ENCODE data around the gene GPR55.

GPR55 gene

DNA sequence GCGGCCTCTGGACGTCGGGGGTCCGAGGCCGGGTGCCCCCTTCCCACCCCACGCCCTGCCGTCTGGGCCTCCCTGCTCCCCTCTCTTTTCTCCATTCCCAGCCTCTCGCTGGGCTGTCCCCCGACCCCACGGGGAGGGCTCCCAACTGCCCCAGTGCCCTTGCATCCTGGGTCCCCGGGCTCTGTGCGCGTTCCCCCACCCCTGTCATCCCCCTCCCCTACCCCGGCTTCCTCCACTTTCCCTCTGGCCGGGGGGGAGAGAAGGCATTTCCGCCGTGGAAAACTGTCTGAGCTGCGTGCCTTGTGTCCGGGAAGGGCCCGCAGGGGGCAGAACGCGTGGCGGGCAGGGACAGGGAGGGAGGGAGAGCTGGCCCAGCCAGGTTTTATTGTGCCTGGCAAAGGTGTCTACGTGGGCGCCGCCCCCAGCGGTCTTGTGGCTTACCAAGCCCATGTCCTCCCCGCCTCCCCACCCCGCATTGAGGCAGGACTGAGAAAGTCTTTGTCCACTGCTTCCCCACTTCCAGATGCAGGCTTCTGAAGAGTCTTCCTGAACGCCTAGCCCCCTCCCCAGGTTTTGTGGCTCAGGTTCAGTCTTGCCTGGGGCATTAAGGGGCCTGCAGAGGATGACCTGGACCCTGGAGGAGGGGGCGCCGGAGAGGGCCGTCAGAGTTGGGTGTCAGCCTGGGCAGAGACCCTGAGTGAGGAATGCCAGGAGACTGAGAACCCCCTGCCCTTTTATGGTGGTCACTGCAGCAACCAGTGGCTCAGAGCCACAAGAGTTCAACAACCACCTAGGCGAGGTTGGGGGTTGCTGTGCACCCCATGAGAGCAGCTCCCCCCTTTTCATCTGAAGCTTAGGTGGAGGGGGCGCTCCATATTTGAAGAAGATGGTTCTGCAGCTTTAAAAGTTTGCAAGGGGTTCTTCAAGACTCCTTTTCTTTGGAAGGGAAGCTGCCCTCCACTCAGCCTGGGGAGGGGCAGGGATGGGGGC is 59.0 kb downstream of the GPR55 start:
- no peaks in the 10 kb centered on the region for H3K9me3 ChIP-seq (ENCODE audit: control insufficient read depth, low read length)
- no peaks in the 10 kb centered on the region for H3K36me3 ChIP-seq (ENCODE audit: control insufficient read depth, insufficient read depth, low read length)
- H3K9ac ChIP-seq = no peak overlapping the region
- H3K4me2 ChIP-seq (ENCODE audit: low read length) = peak overlapping the region; percentile 92
- H3K79me2 ChIP-seq = peaks cover 2% of the 10 kb centered on the region
- H3K4me3 ChIP-seq (ENCODE audit: low read depth, low read length) = peak overlapping the region; percentile 68
- H3K27me3 ChIP-seq (ENCODE audit: control insufficient read depth, insufficient read depth, low read length) = no peaks in the 10 kb centered on the region
- TF ChIP-seq, protein P1, sequence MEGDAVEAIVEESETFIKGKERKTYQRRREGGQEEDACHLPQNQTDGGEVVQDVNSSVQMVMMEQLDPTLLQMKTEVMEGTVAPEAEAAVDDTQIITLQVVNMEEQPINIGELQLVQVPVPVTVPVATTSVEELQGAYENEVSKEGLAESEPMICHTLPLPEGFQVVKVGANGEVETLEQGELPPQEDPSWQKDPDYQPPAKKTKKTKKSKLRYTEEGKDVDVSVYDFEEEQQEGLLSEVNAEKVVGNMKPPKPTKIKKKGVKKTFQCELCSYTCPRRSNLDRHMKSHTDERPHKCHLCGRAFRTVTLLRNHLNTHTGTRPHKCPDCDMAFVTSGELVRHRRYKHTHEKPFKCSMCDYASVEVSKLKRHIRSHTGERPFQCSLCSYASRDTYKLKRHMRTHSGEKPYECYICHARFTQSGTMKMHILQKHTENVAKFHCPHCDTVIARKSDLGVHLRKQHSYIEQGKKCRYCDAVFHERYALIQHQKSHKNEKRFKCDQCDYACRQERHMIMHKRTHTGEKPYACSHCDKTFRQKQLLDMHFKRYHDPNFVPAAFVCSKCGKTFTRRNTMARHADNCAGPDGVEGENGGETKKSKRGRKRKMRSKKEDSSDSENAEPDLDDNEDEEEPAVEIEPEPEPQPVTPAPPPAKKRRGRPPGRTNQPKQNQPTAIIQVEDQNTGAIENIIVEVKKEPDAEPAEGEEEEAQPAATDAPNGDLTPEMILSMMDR (IDR thresholded peaks at IDR 0.05) = peak; percentile 21
- peak overlapping the region; percentile 73 for H3K27ac ChIP-seq
- H2AFZ ChIP-seq = peak overlapping the region; percentile 72
- H3K4me1 ChIP-seq = peaks cover 32% of the 10 kb centered on the region

DNA sequence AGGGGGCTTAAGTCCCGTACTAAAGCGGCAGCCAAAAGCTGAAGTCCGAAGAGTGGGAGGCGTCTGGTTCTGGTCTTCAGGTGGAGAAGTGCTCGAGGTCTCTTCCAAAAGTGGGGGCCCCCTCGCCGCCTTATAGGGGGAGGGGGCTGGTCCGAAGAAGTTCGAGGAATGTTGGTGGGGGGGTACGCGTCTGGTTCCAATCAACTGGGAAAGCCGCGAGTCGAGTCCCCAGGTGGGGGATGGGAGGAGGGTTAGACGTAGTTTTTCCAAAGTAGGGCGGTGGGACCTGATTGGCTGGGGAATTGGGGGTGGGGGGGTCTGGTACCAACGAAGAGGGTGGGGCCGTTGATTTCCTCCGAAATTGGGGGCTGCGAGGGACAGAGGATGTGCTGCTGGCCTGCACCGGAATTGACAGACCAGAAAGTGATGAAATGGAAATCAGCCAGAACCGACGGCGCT is 59.7 kb downstream of the GPR55 start:
- H3K36me3 ChIP-seq (ENCODE audit: control insufficient read depth, insufficient read depth, low read length) = no peaks in the 10 kb centered on the region
- H3K9me3 ChIP-seq (ENCODE audit: control insufficient read depth, low read length) = no peaks in the 10 kb centered on the region
- H3K4me1 ChIP-seq = peaks cover 25% of the 10 kb centered on the region
- peak overlapping the region; percentile 72 for H2AFZ ChIP-seq
- H3K79me2 ChIP-seq = peaks cover 2% of the 10 kb centered on the region
- TF ChIP-seq, protein P1 (IDR thresholded peaks at IDR 0.05) = no peak
- peak overlapping the region; percentile 68 for H3K4me3 ChIP-seq (ENCODE audit: low read depth, low read length)
- H3K9ac ChIP-seq = peak overlapping the region; percentile 15
- peak overlapping the region; percentile 92 for H3K4me2 ChIP-seq (ENCODE audit: low read length)
- peak overlapping the region; percentile 73 for H3K27ac ChIP-seq
- no peaks in the 10 kb centered on the region for H3K27me3 ChIP-seq (ENCODE audit: control insufficient read depth, insufficient read depth, low read length)

DNA sequence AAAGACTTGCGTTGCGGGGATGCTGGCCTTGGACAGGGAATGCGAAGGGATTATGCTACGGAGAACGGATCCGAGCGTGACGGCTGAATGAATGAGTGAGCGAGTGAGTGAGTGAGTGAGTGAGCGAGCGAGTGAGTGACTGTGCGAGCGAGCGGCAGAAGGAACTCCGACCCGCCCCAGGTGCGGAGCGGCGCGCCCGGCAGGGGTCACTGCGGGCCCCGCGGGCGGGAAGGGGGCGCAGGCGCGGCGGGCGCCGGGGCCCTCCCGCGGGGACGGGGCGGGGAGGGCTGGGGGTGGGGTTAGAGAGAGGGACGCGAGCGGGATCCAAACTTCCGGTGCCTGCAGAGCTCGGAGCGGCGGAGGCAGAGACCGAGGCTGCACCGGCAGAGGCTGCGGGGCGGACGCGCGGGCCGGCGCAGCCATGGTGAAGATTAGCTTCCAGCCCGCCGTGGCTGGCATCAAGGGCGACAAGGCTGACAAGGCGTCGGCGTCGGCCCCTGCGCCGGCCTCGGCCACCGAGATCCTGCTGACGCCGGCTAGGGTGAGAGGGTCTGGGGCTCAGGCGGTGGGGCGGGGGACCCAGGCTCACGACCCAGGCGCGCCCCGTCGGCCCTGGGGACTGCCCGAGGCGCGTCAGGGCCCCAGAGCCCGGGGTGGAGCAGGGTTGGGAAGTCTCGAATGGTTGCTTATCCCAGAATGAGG is 60.3 kb downstream of the GPR55 start, which contains the start of gene ITM2C:
TSS of gene ITM2C (plus strand) at position 338 of the 702 bp plus-strand sequence. CDS start at position 422, 84 bp downstream.
- peak within 1 kb of the TSS; percentile 15 for H3K9ac ChIP-seq
- H3K27me3 ChIP-seq (ENCODE audit: control insufficient read depth, insufficient read depth, low read length) = no peaks in the 10 kb centered on the region
- H2AFZ ChIP-seq = peak within 1 kb of the TSS; percentile 72
- no peaks in the 10 kb centered on the region for H3K9me3 ChIP-seq (ENCODE audit: control insufficient read depth, low read length)
- H3K4me1 ChIP-seq = peaks cover 19% of the 10 kb centered on the region
- peak within 1 kb of the TSS; percentile 73 for H3K27ac ChIP-seq
- peak within 1 kb of the TSS; percentile 92 for H3K4me2 ChIP-seq (ENCODE audit: low read length)
- TF ChIP-seq, protein P1 (IDR thresholded peaks at IDR 0.05) = peak; percentile 26
- H3K36me3 ChIP-seq (ENCODE audit: control insufficient read depth, insufficient read depth, low read length) = no peaks in the 10 kb centered on the region
- no peaks in the 10 kb centered on the region for H3K79me2 ChIP-seq
- peak within 1 kb of the TSS; percentile 68 for H3K4me3 ChIP-seq (ENCODE audit: low read depth, low read length)

DNA sequence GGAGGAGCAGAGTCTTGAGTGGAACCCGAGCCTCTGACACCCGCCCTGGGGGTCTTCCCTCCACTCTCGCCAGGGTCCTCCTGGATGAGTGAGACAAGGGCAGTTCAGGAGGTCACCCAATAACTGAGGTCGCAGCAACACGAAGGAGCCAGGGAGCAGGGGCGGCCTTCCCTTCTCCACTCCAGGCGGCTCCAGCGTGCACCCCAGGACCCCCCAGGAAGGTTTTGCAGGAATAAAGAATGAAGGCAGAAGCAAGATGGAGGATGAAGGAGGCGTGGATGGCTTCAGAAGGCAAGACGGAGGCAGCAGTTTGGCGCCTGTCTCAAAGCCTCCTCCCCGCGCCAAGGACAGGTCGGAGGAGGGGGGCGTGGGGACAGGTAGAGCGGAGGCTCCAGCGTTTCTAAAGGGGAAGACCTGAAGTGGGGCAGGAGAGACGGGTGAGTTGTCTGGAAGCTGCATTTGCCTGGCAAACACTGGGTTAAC is 60.9 kb downstream of the GPR55 start:
- H3K36me3 ChIP-seq (ENCODE audit: control insufficient read depth, insufficient read depth, low read length) = no peaks in the 10 kb centered on the region
- H2AFZ ChIP-seq = peak overlapping the region; percentile 47
- H3K27me3 ChIP-seq (ENCODE audit: control insufficient read depth, insufficient read depth, low read length) = no peaks in the 10 kb centered on the region
- no peaks in the 10 kb centered on the region for H3K9me3 ChIP-seq (ENCODE audit: control insufficient read depth, low read length)
- H3K4me1 ChIP-seq = peaks cover 17% of the 10 kb centered on the region
- H3K4me3 ChIP-seq (ENCODE audit: low read depth, low read length) = peak overlapping the region; percentile 44
- H3K79me2 ChIP-seq = no peaks in the 10 kb centered on the region
- TF ChIP-seq, protein P1 (IDR thresholded peaks at IDR 0.05) = no peak
- H3K27ac ChIP-seq = no peak overlapping the region
- H3K9ac ChIP-seq = no peak overlapping the region
- peak overlapping the region; percentile 55 for H3K4me2 ChIP-seq (ENCODE audit: low read length)

Data from parathyroid adenoma (tissue), 2 donors.